K562 (cell line): ENCODE results near the gene RACGAP1. TPM values are rescaled to one million over a fixed set of nuclear protein-coding genes. Genes with fewer than 3 reads are reported as not detected.

Experiments used
- ATAC-seq: fragments of 200-7000 bp; cut with Tn5 transposase; 3 replicates; pipeline ENCODE4 v1.9.1; 2020; ENCODE audit warnings: moderate library complexity
- BruUV-seq: library from RNA; stranded (reverse); fragments of 400-500 nt; replicated peaks from 2 replicates; lab custom pipeline; 2021; lab: Mats Ljungman, UMichigan
- CTCF ChIA-PET: fragments of 300-600 bp; formaldehyde crosslinking; extraction: SDS; loops from one replicate; lab custom pipeline; 2021; ENCODE audit warnings: low intra/inter-chr PET ratio; lab: Yijun Ruan, JAX
- POLR2A ChIA-PET: fragments of 300-600, 350-650 bp; sonication (Branson Sonifier 250); formaldehyde crosslinking; extraction: SDS; loops from one replicate; lab custom pipeline; 2021; ENCODE audit warnings: antibody characterized with exemption, inconsistent platforms; lab: Yijun Ruan, JAX
- DNase-seq, 4 experiments: peaks; one replicate each; pipeline versions ENCODE4 v3.0.0 to v3.0.0-alpha.2; 2011 to 2018; ENCODE audit warnings: low spot score in 3 of 4, mixed read lengths in 3 of 4; ENCODE audit errors: extremely low read depth in 1 of 4
- FAIRE-seq: peaks from 2 replicates; lab custom pipeline; 2011; peaks lifted over from hg19 to GRCh38; lab: Jason Lieb, UNC
- H2AFZ ChIP-seq: 2 replicates; pipeline ENCODE4 v1.6.0; 2011; ENCODE audit warnings: low read depth, low read length, control low read depth, inconsistent platforms
- H3K27ac ChIP-seq: fragments of 200-600 bp; 3 replicates; pipeline ENCODE4 v1.8.0; 2011; ENCODE audit warnings: low read depth, mild to moderate bottlenecking, control low read depth, inconsistent platforms, low read length, moderate library complexity, mixed read lengths; ENCODE audit errors: extremely low read depth
- H3K27me3 ChIP-seq, 2 experiments: fragments of 300-600 bp in 1 of 2; 2 replicates in 1 of 2; 3 replicates in 1 of 2; pipeline versions ENCODE4 v1.6.0 to v1.8.0; 2011; ENCODE audit warnings: inconsistent platforms in 2 of 2, low read length in 2 of 2, mild to moderate bottlenecking in 1 of 2, mixed read lengths in 1 of 2, moderate library complexity in 1 of 2; ENCODE audit not compliant: control insufficient read depth in 2 of 2, insufficient read depth in 2 of 2
- H3K36me3 ChIP-seq: fragments of 300-600 bp; 3 replicates; pipeline ENCODE4 v1.8.0; 2011; ENCODE audit warnings: mild to moderate bottlenecking, low read length, inconsistent platforms; ENCODE audit not compliant: control insufficient read depth, insufficient read depth
- H3K4me1 ChIP-seq, 2 experiments: fragments of 200-600 bp in 1 of 2; replicated peaks in 1 of 2; 2 replicates in 1 of 2; 3 replicates in 1 of 2; pipeline versions ENCODE4 v1.5.1 to v1.8.0; 2011; ENCODE audit warnings: inconsistent platforms in 2 of 2, low read length in 2 of 2, mild to moderate bottlenecking in 1 of 2, mixed read lengths in 1 of 2, moderate library complexity in 1 of 2; ENCODE audit not compliant: control insufficient read depth in 2 of 2, insufficient read depth in 2 of 2
- H3K4me2 ChIP-seq: 2 replicates; pipeline ENCODE4 v1.6.1; 2011; ENCODE audit warnings: low read length, control low read depth, inconsistent platforms, mixed read lengths; ENCODE audit not compliant: insufficient read depth
- H3K4me3 ChIP-seq: fragments of 200-600 bp; sonication (generic), shearing (Covaris generic); 2 replicates; pipeline ENCODE4 v1.5.1; 2016; ENCODE audit warnings: control low read depth, inconsistent platforms
- H3K79me2 ChIP-seq: fragments of 200-600 bp; 3 replicates; pipeline ENCODE4 v1.8.0; 2011; ENCODE audit warnings: low read length, inconsistent platforms; ENCODE audit not compliant: control insufficient read depth, insufficient read depth
- H3K9ac ChIP-seq, 2 experiments: 2 replicates each; pipeline versions ENCODE4 v1.6.0 to v1.6.1; 2011; ENCODE audit warnings: low read depth in 2 of 2, low read length in 2 of 2, control low read depth in 1 of 2, inconsistent platforms in 1 of 2, mild to moderate bottlenecking in 1 of 2, mixed read lengths in 1 of 2; ENCODE audit not compliant: insufficient read depth in 1 of 2
- H3K9me1 ChIP-seq: one replicate; pipeline ENCODE4 v1.6.0; 2011; ENCODE audit warnings: inconsistent platforms, mild to moderate bottlenecking, low read length, moderate library complexity; ENCODE audit not compliant: control insufficient read depth, insufficient read depth
- H3K9me3 ChIP-seq: replicated peaks from 2 replicates; pipeline ENCODE4 v1.5.1; 2011; ENCODE audit warnings: low read depth, low read length, inconsistent platforms; ENCODE audit not compliant: control insufficient read depth, insufficient read depth
- H4K20me1 ChIP-seq: replicated peaks from 2 replicates; pipeline ENCODE4 v1.6.1; 2011; ENCODE audit warnings: low read length, inconsistent platforms, mixed read lengths; ENCODE audit not compliant: control insufficient read depth, insufficient read depth
- AFF4 ChIP-seq: sonication (generic); formaldehyde crosslinking; IDR thresholded peaks from 2 replicates; pipeline ENCODE4 v1.8.0; 2023; ENCODE audit warnings: mild to moderate bottlenecking, missing genetic modification reagents
- CHD1 ChIP-seq: fragments of 200-600 bp; sonication (generic); IDR thresholded peaks from one replicate; pipeline ENCODE4 v1.6.1; 2012; ENCODE audit warnings: mild to moderate bottlenecking, moderate library complexity, low read length, inconsistent platforms
- HDAC1 ChIP-seq, 2 experiments: fragments of 450-650 bp; IDR thresholded peaks; 2 replicates each; pipeline ENCODE4 v1.6.1; 2016 to 2017; ENCODE audit warnings: inconsistent platforms in 1 of 2, mild to moderate bottlenecking in 1 of 2, moderate library complexity in 1 of 2
- NCOA2 ChIP-seq, 2 experiments: fragments of 450-650 bp; IDR thresholded peaks; 2 replicates each; pipeline ENCODE4 v1.6.1; 2018; ENCODE audit warnings: mild to moderate bottlenecking in 2 of 2, moderate library complexity in 1 of 2; ENCODE audit not compliant: partially characterized antibody in 2 of 2
- ZBTB40 ChIP-seq, 2 experiments: fragments of 450-650 bp in 1 of 2; sonication (generic) in 1 of 2; formaldehyde crosslinking in 1 of 2; IDR thresholded peaks; 2 replicates each; pipeline versions ENCODE4 v1.7.1 to v1.9.0; 2016 to 2022; ENCODE audit warnings: inconsistent platforms in 1 of 2, mild to moderate bottlenecking in 1 of 2, missing genetic modification reagents in 1 of 2
- ZC3H11A ChIP-seq: IDR thresholded peaks from 2 replicates; pipeline ENCODE4 v1.6.1; 2012; ENCODE audit warnings: low read depth, low read length, improper control_type of control experiment
- ZNF263 ChIP-seq: sonication (generic); formaldehyde crosslinking; IDR thresholded peaks from 2 replicates; pipeline ENCODE4 v1.8.0; 2022; ENCODE audit warnings: mild to moderate bottlenecking, missing genetic modification reagents, borderline replicate concordance
- WGBS: fragments of 100-300 bp; shearing (Covaris generic); methylation state at CpG from one replicate; pipeline ENCODE4 v1.1.6; 2016; ENCODE audit warnings: low coverage, mixed read lengths; ENCODE audit not compliant: insufficient coverage; ENCODE audit errors: missing lambda C conversion rate; 5-methylcytosine and 5-hydroxymethylcytosine counted together
- in situ Hi-C: fragments of 300-500 bp; cut with MboI; formaldehyde crosslinking; loops from 4 replicates; pipeline ENCODE4 v1.15.0; 2018; ENCODE audit warnings: inconsistent platforms, mixed read lengths
- intact Hi-C: fragments of 100-400 bp; cut with micrococcal nuclease; formaldehyde crosslinking; loops from 2 replicates; pipeline ENCODE4 v1.14.2; 2022
- polyA plus RNA-seq, 8 experiments: library from polyadenylated mRNA; depleted of rRNA in 4 of 8; stranded (reverse) in 5 of 8; unstranded in 3 of 8; fragments of >200 nt; fragmentation: Nextera tagmentation in 2 of 8; fragmentation: Illumina TruSeq in 1 of 8; extraction: Ambion mirVana in 2 of 8; extraction: Trizol in 1 of 8; gene quantifications; 2 replicates each; pipeline versions ENCODE4 v1.2.1 to v1.2.3, GENCODE V29; 2011 to 2014; ENCODE audit warnings: inconsistent platforms in 1 of 8, missing spikeins in 1 of 8
- total RNA-seq, 7 experiments: library from RNA; depleted of rRNA in 6 of 7; stranded (reverse); fragments of >200 nt in 6 of 7; fragmentation: Illumina TruSeq in 2 of 7; extraction: Trizol in 2 of 7; gene quantifications; 2 replicates each; pipeline versions ENCODE4 v1.2.1 to v1.2.3, GENCODE V29; 2011 to 2021; ENCODE audit warnings: low replicate concordance in 1 of 7

Gene RACGAP1
- total and polyA plus RNA-seq, 9 of the 15 experiments (the other 6 are each of a cell fraction or from before 2014, with no cell fraction given): 56.4 to 92.9 (median 71.8) TPM

GRCh38 chr12:50024805-50025186 lies 498 bp downstream of the RACGAP1 start (continued):
- TF ChIP-seq AFF4 (CRISPR knock-in tag) (peak; percentile 74; the same call in 1 of the 2 replicates), NCOA2 (IDR thresholded peaks at IDR 0.05; ENCODE audit: partially characterized antibody in 2 of 2) (no peak), HDAC1 (IDR thresholded peaks at IDR 0.05) (no peak), CHD1 (peak; percentile 31), ZC3H11A (no peak), ZNF263 (CRISPR knock-in tag) (no peak)

- Histone ChIP-seq H3K4me1 (peaks cover 9 to 13% of the 10 kb centered on the region in 2 experiments; a peak in 4 of 5 replicates), H3K27me3 (no peaks in the 10 kb centered on the region), H3K9me3 (no peaks in the 10 kb centered on the region), H3K9me1 (no peaks in the 10 kb centered on the region), H2AFZ (no peak overlapping the region), H3K79me2 (peaks cover 61% of the 10 kb centered on the region), H3K27ac (peak overlapping the region; percentile 89), H3K9ac (peak overlapping the region in 1 of 2 experiments; percentile 88; a peak in 2 of 4 replicates), H4K20me1 (no peaks in the 10 kb centered on the region), H3K36me3 (peaks cover 25% of the 10 kb centered on the region; the same call in 2 of the 3 replicates), H3K4me3 (peak overlapping the region; percentile 71), H3K4me2 (peak overlapping the region; percentile 98)
- POLR2A ChIA-PET: interaction anchor here (0.7 to 1.7 kb wide), 2 partner anchors 15 to 60 kb away, joined by 3 to 5 read pairs; no protein-coding TSS in a partner anchor
- intact Hi-C loops (no loop called here), in situ Hi-C loops (no loop called here)
- CTCF ChIA-PET: interaction anchor here (0.6 kb wide), 1 partner anchor 238 kb away, joined by 3 read pairs; no protein-coding TSS in a partner anchor
- no peak for FAIRE-seq
- WGBS: 12% methylated on average over 8 of the region's 8 CpGs
- BruUV-seq: no TSS peak
- ATAC-seq: no peak
- no peak for DNase-seq
- TF ChIP-seq ZBTB40 (IDR thresholded peaks at IDR 0.05) (0 out of 2 replicates have a peak, but pooled peaks have one; percentile 27), ZBTB40 (CRISPR knock-in tag; IDR thresholded peaks at IDR 0.05) (no peak)
Observed at GRCh38 chr12:50024227-50024626, 1.1 kb downstream of the RACGAP1 start.
